DOHH2 (cell line): ENCODE data around the gene SNX5.

Experiments
- CTCF ChIP-seq: fragments of 200-600 bp; sonication (generic); IDR thresholded peaks from one replicate; pipeline ENCODE4 v1.5.1; 2014; ENCODE audit warnings: antibody characterized with exemption, mild to moderate bottlenecking, low read depth, low read length; ENCODE audit not compliant: poor library complexity, severe bottlenecking
- EZH2phosphoT487 ChIP-seq: fragments of 200-600 bp; sonication (generic); IDR thresholded peaks from 2 replicates; pipeline ENCODE4 v1.6.1; 2017; ENCODE audit warnings: borderline replicate concordance, mild to moderate bottlenecking, antibody characterized with exemption, low read length, moderate library complexity, mixed read lengths

- TF ChIP-seq CTCF (no peak), EZH2phosphoT487 (no peak)
These were observed 45.8 kb upstream of the SNX5 start for GRCh38 chr20:18014411-18014810.
